ENCODE measurements around the gene RFX8.

GRCh38 chr2:101463421-101463820 lies 11.5 kb downstream of the RFX8 start:
- TF ChIP-seq CTCF (IDR thresholded peaks at IDR 0.05) (no peak), POLR2A (IDR thresholded peaks at IDR 0.05) (no peak), POLR2AphosphoS5 (IDR thresholded peaks at IDR 0.05) (no peak)

Measured in sigmoid colon (tissue), 4 donors.